Hematopoietic multipotent progenitor cell treated with erythropoietin and hydrocortisone succinate and interleukin-3 and kit ligand, for 4 days (in vitro differentiated cells): ENCODE measurements around the gene ATP5PO.
A peak's percentile ranks its signal among the peaks of the same experiment; 100 is the strongest.
"Not testable (repeated sequence)": the region's sequence is repeated elsewhere in the genome, so short reads cannot be mapped to it uniquely, and the experiment has no call there.

Source experiments
- DNase-seq: peaks from one replicate; pipeline ENCODE4 v3.0.0-alpha.2; 2015

ATP5PO gene

DNA sequence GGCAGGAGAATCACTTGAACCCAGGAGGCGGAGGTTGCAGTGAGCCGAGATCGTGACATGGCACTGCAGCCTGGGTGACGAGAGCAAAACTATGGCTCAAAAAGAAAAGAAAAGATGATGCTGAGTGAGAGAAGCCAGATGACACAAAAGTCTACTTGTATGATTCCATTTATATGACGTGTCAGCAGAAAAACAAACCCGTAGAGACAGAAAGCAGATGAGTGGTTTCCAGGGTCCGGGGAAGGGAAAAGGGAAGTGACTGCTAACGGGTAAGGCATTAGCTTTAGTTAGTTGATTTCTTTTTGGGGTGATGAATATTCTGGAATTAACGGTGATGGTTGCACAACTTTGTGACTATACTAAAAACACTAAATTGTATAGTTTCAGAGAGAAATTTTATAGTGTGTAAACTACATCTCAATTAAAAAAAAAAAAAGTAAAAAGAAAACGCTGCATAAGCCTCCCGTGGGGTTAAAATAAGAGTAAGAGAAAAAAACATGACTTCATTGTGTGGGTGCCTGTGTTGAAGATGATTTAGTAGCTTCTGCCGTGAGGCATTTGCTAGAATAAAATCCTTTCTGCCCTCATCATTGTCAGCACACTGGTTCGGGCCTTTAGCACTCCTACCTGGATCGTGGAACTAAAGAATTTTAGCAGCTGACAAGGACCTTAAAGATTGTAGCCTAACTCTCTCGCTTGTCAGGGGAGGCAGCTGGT, 24.7 kb upstream of the ATP5PO start:
- peak; percentile 71 for DNase-seq

DNA sequence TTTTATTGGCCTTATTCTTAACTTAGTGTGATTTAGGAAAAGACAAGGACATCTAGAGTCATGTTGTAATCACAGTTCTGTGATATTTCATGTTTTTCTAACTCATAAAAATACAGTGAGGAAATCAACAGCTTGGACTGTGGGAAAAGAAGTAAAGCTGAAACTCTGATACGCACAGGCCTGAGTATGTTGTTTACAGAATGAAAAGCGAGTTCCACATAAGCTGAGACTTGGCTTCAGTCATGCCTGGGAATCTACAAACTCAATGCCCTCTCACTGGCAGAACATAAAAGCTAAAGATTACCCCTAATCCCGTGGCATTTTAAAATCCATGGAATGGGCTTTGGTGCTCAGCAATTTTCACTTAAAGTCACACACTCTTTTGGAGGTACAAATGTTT, 23.6 kb upstream of the ATP5PO start:
- DNase-seq = no peak

DNA sequence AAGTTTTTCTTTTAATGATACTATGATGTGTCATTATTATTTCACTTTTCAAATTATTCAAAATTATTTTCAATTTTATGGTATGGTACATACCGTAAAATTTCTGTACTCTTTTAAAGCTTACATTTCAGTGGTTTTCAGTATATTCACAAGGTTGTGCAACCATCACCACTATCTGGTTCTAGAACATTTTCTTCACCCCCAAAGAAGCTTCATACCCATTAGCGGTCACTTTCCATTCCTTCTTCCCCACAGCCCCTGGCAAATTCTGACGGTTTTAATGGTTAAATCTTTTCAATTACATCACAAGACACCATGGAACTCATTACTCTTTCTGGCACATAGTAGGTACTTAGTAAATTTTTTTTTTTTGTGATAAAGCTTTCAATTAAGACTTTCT, 22.8 kb upstream of the ATP5PO start:
- DNase-seq = no peak

DNA sequence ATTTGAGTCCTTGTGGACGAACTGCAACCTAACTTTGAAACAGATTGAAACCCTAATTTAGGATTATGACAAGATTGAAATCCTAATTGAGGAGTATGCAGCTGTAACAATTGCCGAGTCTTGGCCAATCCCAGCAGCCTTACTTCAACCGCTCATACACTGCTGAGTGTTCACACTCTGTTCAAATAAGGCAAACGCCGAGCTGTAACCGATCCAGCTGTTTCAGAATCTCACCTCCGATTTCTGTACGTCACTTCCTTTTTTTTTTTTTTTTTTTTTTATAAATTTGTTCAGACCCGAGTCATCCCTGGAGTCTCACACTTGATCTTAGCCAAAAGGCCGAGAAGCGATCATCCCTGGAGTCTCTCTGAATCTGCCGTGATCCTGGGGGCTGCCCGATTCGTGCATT, 22.3 kb upstream of the ATP5PO start:
- peak; percentile 34 for DNase-seq

DNA sequence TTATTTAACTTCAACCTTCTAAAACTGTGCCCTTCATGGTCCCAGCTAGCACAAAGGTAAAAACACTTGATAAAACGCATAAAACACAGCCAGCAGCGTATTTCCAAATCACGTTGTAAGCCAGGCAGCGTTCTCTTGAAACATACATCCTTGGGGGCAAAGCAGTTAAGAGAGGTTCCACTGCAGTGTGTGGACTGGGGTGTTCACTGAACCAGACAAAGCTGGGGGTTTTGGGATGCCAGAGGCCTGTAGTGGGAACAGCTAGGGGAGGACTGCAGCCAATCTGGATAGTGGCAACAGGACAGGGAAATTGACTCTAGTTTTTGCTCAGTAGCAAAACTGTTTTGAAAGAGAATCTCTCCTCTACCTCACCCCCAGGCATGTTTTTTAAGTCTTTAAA, 21.5 kb upstream of the ATP5PO start:
- no peak for DNase-seq

DNA sequence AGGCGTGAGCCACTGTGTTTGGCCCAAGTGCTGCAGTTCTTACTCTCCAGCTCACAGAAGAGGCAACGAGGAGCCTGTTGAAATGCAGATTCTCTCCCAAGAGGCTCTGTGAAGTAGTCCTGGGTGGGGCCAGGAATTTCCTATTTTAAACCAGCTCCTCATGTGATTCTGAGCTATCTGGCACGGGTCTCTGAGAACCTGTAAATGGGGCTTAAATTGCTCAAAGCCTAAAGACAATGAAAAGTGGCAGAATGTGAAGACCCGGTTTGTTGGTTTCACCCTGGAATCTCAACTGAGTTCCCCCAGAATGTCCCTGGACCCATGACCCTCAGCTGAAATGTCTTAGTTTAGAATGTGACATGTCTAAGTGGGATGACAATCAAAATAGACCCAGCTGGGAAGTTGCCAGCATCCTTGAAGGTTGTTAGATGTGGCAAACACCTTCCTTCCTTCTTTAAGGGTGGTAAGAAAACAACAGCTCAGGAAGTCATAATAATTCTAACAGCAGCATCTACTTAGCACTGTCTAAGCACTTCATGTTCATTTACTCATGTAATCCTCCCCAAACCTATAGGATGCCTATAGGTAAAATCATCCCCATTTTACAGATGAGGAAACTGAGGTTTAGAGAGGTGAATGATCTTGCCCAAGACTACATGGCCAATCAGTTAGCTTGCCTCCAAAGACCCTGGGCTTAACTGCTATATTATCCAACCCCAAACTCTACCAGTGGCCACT, 20.9 kb upstream of the ATP5PO start:
- DNase-seq = peak; percentile 27

DNA sequence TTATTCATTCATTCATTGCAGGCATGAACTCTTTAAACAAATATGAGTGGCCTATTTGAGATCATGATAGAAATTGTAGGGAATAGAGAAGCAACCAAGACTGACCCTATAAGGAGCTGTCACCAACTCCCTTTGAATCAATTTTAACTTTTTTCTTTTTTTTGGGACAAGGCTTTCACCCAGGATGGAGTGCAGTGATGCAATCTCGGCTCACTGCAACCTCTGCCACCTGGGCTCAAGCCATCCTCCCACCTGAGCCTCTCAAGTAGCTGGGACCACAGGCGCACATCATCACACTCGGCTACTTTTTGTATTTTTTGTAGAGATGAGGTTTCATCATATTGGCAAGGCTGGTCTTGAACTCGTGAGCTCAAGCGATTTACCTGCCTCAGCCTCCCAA, 17.1 kb upstream of the ATP5PO start:
- no peak for DNase-seq

DNA sequence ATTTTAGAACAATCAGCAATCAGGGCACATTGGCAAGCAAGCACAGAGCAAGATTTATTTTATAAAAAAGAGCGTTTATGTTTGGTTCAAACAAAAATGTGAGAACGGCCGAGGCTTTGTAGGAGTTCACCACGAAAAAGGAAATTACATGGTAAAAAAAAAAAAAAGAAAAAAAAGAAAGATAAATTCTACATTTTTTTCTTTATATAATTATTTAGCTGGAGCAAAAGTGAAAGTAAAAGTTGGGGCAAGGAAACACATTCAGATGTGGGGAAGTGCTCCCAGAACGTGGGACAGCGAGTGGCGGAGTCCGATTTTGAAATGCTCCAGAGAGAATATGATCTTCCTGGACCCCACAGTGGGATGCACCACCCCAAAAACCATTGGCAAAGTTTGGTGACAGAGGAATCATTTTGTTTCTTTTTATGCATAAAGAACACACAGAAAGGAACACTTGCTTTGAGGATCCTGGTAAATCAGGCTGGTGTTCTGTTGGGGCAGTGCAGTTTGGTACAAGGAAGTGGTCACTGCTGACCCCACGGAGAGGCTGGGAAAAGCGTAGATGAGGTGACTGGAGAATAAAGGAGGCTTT, 16.3 kb upstream of the ATP5PO start:
- DNase-seq = peak; percentile 49

DNA sequence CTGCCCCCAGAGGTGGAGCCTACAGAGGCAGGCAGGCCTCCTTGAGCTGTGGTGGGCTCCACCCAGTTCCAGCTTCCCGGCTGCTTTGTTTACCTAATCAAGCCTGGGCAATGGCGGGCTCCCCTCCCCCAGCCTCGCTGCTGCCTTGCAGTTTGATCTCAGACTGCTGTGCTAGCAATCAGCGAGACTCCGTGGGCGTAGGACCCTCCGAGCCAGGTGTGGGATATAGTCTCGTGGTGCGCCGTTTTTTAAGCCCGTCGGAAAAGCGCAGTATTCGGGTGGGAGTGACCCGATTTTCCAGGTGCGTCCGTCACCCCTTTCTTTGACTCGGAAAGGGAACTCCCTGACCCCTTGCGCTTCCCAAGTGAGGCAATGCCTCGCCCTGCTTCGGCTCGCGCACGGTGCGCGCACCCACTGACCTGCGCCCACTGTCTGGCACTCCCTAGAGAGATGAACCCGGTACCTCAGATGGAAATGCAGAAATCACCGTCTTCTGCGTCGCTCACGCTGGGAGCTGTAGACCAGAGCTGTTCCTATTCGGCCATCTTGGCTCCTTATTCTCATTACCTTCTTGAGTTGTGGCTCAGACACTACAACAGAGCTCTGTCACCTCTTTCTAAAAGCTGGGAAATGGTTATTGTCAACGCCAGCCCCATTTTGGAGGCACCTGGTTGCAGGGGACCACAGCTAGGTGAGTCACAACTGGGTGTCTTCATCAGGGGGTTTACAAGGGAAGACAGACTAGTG, 15.6 kb upstream of the ATP5PO start:
- DNase-seq = not testable (repeated sequence)

DNA sequence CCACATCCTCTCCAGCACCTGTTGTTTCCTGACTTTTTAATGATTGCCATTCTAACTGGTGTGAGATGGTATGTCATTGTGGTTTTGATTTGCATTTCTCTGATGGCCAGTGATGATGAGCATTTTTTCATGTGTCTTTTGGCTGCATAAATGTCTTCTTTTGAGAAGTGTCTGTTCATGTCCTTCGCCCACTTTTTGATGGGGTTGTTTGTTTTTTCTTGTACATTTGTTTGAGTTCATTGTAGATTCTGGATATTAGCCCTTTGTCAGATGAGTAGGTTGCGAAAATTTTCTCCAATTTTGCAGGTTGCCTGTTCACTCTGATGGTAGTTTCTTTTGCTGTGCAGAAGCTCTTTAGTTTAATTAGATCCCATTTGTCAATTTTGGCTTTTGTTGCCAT, 10.6 kb upstream of the ATP5PO start:
- DNase-seq = not testable (repeated sequence)

DNA sequence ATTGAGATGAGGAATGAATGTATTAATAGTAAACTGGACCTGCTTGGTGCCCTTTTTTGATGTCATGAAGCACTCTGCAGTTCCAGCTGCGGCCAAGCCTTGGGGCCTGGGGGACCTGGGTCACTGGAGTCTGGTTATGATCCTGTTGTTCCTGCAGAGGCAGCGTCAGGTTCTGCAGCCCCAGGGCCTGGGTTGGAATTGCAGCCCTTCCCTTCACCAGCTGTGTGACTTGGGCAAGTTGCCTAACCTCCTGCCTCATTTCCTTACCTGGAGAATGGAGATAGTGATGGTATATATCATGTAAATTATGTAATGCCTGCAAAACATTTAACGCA, 9.1 kb upstream of the ATP5PO start:
- DNase-seq = peak; percentile 29

DNA sequence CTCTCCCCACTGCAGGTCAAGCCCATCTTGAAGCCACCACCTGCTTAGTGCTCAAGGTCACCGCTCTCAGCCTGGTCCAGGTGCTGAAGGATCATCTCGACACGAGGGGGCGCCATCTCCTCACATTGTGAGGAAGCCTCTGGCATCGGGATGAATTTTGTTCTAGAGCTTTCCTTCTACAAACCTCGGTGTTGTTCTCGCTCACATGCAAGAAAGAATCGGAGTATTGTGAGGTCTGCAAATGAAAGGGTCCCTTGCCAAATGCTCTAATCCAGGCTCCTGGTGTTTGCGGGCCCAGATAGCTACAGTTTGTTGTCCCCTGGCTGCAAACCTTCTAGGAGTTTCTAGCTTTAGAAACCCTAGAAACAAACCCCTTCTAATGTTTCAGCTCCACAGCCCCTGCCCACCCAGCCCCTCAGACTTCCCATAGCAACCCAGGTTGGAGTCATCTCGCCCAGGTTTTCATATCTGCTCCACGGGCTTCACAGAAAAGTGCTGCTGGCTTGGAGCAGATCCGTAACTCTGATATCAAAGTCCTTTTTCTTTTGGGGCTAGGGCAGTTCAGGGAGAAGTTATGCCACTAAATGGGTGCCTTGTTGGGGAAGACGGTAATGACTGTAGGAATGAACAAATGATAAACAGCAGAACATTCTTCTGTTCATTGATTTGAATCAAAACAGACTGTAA, 8.6 kb upstream of the ATP5PO start:
- DNase-seq = peak; percentile 92

DNA sequence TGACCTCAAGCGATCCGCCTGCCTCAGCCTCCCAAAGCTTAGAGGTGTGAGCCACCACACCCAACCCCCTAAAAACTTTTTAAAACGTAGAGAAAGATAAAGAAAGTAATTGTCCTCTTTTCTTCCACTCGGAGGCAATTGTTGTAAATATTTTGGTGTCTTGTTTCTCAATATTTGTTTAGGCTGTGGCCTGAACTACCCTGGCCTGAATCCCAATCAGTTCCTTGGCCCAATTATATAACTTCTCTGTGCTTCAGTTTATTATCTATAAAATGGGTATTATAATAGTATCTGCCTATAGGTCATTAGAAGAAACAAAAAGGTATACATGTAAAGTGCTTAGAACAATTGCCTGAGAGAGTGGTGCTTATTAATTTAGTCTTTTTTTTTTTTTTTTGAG, 1.8 kb upstream of the ATP5PO start:
- DNase-seq = no peak

DNA sequence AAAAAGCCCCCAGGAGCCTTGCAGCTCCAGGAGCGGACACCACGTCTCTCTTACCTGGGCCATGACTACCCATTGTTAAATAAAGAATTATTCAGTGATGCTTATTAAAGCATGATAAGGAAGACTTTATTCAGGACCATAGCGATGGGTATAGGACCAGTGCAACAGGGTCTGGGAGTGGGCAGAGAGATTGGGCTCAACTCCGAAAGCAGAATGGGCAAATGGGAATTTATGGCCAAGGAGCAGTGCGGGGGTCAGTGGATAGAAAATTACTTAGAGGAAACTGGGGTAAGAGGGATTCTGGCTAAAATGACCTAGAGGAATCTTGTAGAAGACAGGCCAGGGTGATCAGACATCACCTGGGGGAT, 580 bp upstream of the ATP5PO start:
- DNase-seq = no peak

DNA sequence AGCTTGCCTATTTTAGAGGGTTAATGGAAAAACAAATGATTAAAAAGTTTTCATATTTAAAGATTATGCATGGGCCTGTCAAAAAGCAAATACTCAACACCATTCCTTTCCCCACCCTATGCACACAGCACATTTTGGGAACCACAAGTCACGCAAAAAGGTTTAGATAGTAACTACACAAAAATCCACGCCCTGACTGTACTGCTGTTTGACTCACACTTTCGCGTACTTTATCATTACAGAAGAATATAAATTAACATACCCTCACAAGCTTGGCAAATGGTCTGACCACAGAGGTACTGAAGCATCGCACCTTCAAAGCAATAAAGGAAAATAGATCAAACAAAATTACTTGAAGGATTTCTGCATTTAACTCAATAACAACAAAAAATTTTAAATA, 1.4 kb downstream of the ATP5PO start:
- peak; percentile 30 for DNase-seq

DNA sequence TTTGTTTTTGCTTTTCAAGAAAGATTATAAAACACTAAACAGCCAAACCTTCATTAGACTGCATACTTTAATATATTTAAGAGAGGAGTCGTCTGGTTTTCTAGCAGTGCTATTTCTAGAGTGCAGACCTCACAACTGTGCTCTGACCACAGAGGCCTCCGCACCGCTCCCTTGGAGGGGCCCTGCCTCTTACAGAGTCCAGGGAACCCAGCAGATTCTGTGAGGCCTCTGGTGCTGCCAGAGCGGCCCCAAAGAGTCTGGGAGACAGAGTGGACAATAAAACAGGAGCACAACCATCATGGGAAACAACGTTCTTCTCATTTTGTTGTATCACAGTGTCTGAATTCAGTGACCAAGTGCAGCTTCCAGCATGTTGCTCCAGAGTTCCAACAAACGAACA, 5.8 kb downstream of the ATP5PO start:
- DNase-seq = no peak

DNA sequence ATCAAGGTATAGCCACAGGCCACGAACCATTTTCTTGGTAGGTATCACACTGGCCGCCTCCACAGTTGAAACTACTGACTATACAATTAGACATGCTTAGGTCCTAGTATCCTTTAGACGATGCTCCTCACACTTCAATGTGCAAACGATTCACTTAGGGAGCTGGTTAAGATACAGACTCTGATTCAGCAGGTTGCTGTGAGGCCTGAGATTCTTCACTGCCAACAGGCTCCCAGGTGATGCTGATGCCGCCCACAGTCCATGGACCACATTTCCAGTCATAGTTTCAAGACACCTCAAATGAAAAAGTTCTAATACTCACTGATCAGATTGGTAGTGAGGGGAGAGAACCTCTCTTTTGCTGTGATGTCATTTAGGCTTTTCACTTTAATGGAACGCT, 6.8 kb downstream of the ATP5PO start:
- DNase-seq = no peak

DNA sequence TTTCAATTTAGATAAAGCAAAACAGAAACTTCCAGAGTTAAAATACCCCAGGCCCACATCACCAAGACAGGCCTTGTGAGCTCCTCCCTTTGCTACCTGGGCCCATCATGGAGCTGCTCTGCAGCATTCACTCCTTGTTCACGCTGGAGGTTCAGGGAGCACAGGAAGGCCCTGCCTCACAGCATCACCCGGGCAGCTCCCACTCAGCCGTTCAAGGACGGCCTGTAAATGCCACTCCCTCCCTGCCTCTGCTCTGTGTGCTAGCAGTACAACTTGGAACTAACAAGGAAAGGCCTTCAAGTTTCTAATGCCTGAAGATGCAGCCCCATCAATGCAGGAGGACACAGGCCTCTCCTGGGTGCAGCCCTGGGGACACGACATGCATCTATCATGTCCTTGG, 11.6 kb downstream of the ATP5PO start:
- DNase-seq = no peak

DNA sequence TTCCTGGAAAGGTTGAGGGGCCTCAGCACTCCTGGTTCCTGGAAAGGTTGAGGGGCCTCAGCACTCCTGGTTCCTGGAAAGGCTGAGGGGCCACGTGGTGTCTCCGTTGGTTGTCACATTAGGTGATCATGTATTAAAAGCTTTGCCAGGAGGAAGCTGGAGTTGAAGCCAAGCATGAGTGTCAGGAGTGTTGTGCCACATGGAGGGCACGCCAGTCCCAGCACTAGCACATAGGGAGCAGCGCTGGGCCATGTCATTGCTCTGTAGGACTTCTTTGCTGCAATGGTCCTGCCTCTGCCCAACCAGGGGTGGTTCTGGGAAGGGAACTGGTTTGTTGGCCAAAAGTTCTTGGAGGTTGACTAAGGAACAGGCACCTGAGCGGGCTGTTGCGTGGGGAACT, 13.3 kb downstream of the ATP5PO start:
- no peak for DNase-seq

DNA sequence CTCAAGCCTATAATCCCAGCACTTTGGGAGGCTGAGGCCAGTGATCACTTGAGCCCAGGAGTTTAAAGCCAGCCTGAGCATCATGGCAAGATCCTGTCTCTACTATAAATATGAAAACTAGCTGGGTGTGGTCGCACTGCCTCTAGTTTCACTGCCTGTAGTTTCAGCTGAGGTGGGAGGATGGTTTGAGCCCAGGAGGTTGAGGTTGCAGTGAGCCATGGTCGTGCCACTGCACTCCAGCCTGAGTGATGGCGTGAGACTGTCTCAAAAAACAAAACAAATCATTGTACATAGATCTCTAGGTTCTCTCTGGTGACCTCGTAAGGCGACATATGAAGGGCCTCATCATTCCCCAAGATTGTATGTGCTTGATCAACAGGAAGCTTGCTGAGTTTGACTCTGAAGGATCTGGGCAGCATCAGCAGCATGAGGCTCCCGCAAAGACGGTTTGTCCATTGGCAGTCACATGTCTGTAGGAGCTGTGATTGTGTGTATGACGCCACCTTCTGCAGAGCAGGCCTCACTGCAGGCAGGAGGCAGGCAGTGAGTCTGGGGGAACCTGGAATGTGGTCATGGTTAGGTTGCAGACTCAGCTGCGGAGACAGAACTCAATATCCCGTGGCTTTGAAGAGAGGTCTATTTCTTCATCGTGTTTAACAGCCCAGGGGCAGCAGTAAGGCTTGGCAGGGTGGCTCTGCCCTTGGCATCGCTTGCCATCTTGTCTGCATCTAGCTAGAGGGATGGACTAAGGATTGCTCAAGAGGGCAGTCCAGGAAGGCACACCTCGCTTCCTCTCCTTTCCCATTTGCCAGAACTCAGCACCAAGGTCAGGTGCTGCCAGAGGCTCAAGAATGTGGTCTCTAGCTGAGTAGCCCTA, 14.0 kb downstream of the ATP5PO start:
- DNase-seq = peak; percentile 74

DNA sequence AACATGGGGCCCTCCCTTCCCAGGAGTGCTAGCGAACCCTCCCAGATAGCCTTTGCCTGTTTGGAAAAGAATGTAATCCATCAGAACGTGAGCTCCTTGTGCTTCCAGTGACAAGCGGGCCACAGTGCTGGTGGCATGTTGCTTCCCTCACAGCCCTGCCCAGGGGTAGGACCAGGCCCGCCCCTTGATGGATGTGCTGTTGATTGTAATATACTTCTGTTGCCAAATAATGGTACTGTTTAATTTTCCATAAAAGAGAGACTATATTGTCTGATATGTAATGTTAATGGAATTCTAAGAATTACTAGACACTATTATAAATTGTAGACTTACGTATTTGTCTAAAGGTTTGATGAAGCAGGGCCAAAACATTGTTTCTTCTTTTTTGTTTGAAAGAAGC, 16.4 kb downstream of the ATP5PO start:
- DNase-seq = no peak

DNA sequence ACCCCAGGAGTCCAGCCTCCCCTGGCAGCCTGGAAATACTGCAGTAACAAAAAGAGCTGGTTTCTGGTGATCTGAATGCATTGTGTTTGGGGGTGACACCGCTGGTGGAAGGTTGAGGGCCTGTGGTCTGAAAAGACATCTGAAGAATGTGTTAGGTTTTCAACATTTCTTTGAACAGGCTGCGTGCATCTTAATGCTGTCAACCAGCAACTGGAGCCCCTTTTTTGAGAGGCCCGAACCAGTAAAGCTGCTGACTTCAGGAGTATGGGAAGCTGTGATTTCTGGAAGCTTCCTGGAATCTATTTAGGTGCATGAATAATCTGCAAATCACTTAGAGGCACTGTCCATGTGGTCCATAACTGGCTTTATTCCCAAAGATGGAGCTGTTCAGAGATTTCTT, 17.0 kb downstream of the ATP5PO start:
- no peak for DNase-seq
